K562 (cell line): Measurements from ENCODE around the gene AGAP1. TPM values are rescaled to one million over a fixed set of nuclear protein-coding genes. Genes with fewer than 3 reads are reported as not detected.

ENCODE experiments used
- ATAC-seq: fragments of 200-7000 bp; cut with Tn5 transposase; 3 replicates; pipeline ENCODE4 v1.9.1; 2020; ENCODE audit warnings: moderate library complexity
- BruUV-seq: library from RNA; stranded (reverse); fragments of 400-500 nt; replicated peaks from 2 replicates; lab custom pipeline; 2021; lab: Mats Ljungman, UMichigan
- CTCF ChIA-PET: fragments of 300-600 bp; formaldehyde crosslinking; extraction: SDS; loops from one replicate; lab custom pipeline; 2021; ENCODE audit warnings: low intra/inter-chr PET ratio; lab: Yijun Ruan, JAX
- POLR2A ChIA-PET: fragments of 300-600, 350-650 bp; sonication (Branson Sonifier 250); formaldehyde crosslinking; extraction: SDS; loops from one replicate; lab custom pipeline; 2021; ENCODE audit warnings: antibody characterized with exemption, inconsistent platforms; lab: Yijun Ruan, JAX
- DNase-seq, 4 experiments: peaks; one replicate each; pipeline versions ENCODE4 v3.0.0 to v3.0.0-alpha.2; 2011 to 2018; ENCODE audit warnings: low spot score in 3 of 4, mixed read lengths in 3 of 4; ENCODE audit errors: extremely low read depth in 1 of 4
- FAIRE-seq: peaks from 2 replicates; lab custom pipeline; 2011; peaks lifted over from hg19 to GRCh38; lab: Jason Lieb, UNC
- H2AFZ ChIP-seq: 2 replicates; pipeline ENCODE4 v1.6.0; 2011; ENCODE audit warnings: low read depth, low read length, control low read depth, inconsistent platforms
- H3K27ac ChIP-seq: fragments of 200-600 bp; 3 replicates; pipeline ENCODE4 v1.8.0; 2011; ENCODE audit warnings: low read depth, mild to moderate bottlenecking, control low read depth, inconsistent platforms, low read length, moderate library complexity, mixed read lengths; ENCODE audit errors: extremely low read depth
- H3K27me3 ChIP-seq, 2 experiments: fragments of 300-600 bp in 1 of 2; 2 replicates in 1 of 2; 3 replicates in 1 of 2; pipeline versions ENCODE4 v1.6.0 to v1.8.0; 2011; ENCODE audit warnings: inconsistent platforms in 2 of 2, low read length in 2 of 2, mild to moderate bottlenecking in 1 of 2, mixed read lengths in 1 of 2, moderate library complexity in 1 of 2; ENCODE audit not compliant: control insufficient read depth in 2 of 2, insufficient read depth in 2 of 2
- H3K36me3 ChIP-seq: fragments of 300-600 bp; 3 replicates; pipeline ENCODE4 v1.8.0; 2011; ENCODE audit warnings: mild to moderate bottlenecking, low read length, inconsistent platforms; ENCODE audit not compliant: control insufficient read depth, insufficient read depth
- H3K4me1 ChIP-seq, 2 experiments: fragments of 200-600 bp in 1 of 2; replicated peaks in 1 of 2; 2 replicates in 1 of 2; 3 replicates in 1 of 2; pipeline versions ENCODE4 v1.5.1 to v1.8.0; 2011; ENCODE audit warnings: inconsistent platforms in 2 of 2, low read length in 2 of 2, mild to moderate bottlenecking in 1 of 2, mixed read lengths in 1 of 2, moderate library complexity in 1 of 2; ENCODE audit not compliant: control insufficient read depth in 2 of 2, insufficient read depth in 2 of 2
- H3K4me2 ChIP-seq: 2 replicates; pipeline ENCODE4 v1.6.1; 2011; ENCODE audit warnings: low read length, control low read depth, inconsistent platforms, mixed read lengths; ENCODE audit not compliant: insufficient read depth
- H3K4me3 ChIP-seq: fragments of 200-600 bp; sonication (generic), shearing (Covaris generic); 2 replicates; pipeline ENCODE4 v1.5.1; 2016; ENCODE audit warnings: control low read depth, inconsistent platforms
- H3K79me2 ChIP-seq: fragments of 200-600 bp; 3 replicates; pipeline ENCODE4 v1.8.0; 2011; ENCODE audit warnings: low read length, inconsistent platforms; ENCODE audit not compliant: control insufficient read depth, insufficient read depth
- H3K9ac ChIP-seq, 2 experiments: 2 replicates each; pipeline versions ENCODE4 v1.6.0 to v1.6.1; 2011; ENCODE audit warnings: low read depth in 2 of 2, low read length in 2 of 2, control low read depth in 1 of 2, inconsistent platforms in 1 of 2, mild to moderate bottlenecking in 1 of 2, mixed read lengths in 1 of 2; ENCODE audit not compliant: insufficient read depth in 1 of 2
- H3K9me1 ChIP-seq: one replicate; pipeline ENCODE4 v1.6.0; 2011; ENCODE audit warnings: inconsistent platforms, mild to moderate bottlenecking, low read length, moderate library complexity; ENCODE audit not compliant: control insufficient read depth, insufficient read depth
- H3K9me3 ChIP-seq: replicated peaks from 2 replicates; pipeline ENCODE4 v1.5.1; 2011; ENCODE audit warnings: low read depth, low read length, inconsistent platforms; ENCODE audit not compliant: control insufficient read depth, insufficient read depth
- H4K20me1 ChIP-seq: replicated peaks from 2 replicates; pipeline ENCODE4 v1.6.1; 2011; ENCODE audit warnings: low read length, inconsistent platforms, mixed read lengths; ENCODE audit not compliant: control insufficient read depth, insufficient read depth
- ELF4 ChIP-seq: fragments of 450-650 bp; formaldehyde crosslinking; IDR thresholded peaks from 2 replicates; pipeline ENCODE4 v1.4.0; 2022; ENCODE audit warnings: missing genetic modification characterization
- FOXJ3 ChIP-seq: sonication (generic); formaldehyde crosslinking; IDR thresholded peaks from 2 replicates; pipeline ENCODE4 v1.4.0; 2020; ENCODE audit warnings: mild to moderate bottlenecking, missing genetic modification reagents
- FOXP1 ChIP-seq: sonication (generic); formaldehyde crosslinking; IDR thresholded peaks from 2 replicates; pipeline ENCODE4 v1.8.0; 2022; ENCODE audit warnings: mild to moderate bottlenecking, missing genetic modification reagents
- IRF2 ChIP-seq: sonication (generic); formaldehyde crosslinking; IDR thresholded peaks from 2 replicates; pipeline ENCODE4 v1.8.1; 2022; ENCODE audit warnings: mild to moderate bottlenecking, missing genetic modification reagents
- PML ChIP-seq: IDR thresholded peaks from 2 replicates; pipeline ENCODE4 v1.6.1; 2012; ENCODE audit warnings: low read length, inconsistent platforms
- RCOR1 ChIP-seq, 2 experiments: IDR thresholded peaks; 2 replicates each; pipeline ENCODE4 v1.6.1; 2012; ENCODE audit warnings: low read depth in 2 of 2, low read length in 2 of 2, borderline replicate concordance in 1 of 2, improper control_type of control experiment in 1 of 2
- RFX1 ChIP-seq: fragments of 450-650 bp; IDR thresholded peaks from 2 replicates; pipeline ENCODE4 v1.6.1; 2016; ENCODE audit warnings: mild to moderate bottlenecking, moderate library complexity
- SMARCC2 ChIP-seq: fragments of 450-650 bp; IDR thresholded peaks from 2 replicates; pipeline ENCODE4 v1.6.1; 2017; ENCODE audit warnings: antibody characterized with exemption, moderate library complexity, mild to moderate bottlenecking, low read depth
- ZBTB43 ChIP-seq: sonication (generic); formaldehyde crosslinking; IDR thresholded peaks from 2 replicates; pipeline ENCODE4 v1.8.0; 2023; ENCODE audit warnings: mild to moderate bottlenecking, missing genetic modification reagents
- ZBTB7A ChIP-seq: IDR thresholded peaks from 2 replicates; pipeline ENCODE4 v1.6.1; 2011; ENCODE audit warnings: low read depth, mild to moderate bottlenecking, low read length, moderate library complexity, borderline replicate concordance; ENCODE audit not compliant: control insufficient read depth
- ZKSCAN1 ChIP-seq: fragments of 150-350 bp; IDR thresholded peaks from 2 replicates; pipeline ENCODE4 v1.6.1; 2016; ENCODE audit warnings: low read depth, low read length
- ZNF175 ChIP-seq: fragments of 200-800 bp; sonication (Bioruptor generic); IDR thresholded peaks from 2 replicates; pipeline ENCODE4 v1.6.1; 2016; ENCODE audit warnings: low read depth, mild to moderate bottlenecking, missing genetic modification characterization, missing compliant biosample characterization
- WGBS: fragments of 100-300 bp; shearing (Covaris generic); methylation state at CpG from one replicate; pipeline ENCODE4 v1.1.6; 2016; ENCODE audit warnings: low coverage, mixed read lengths; ENCODE audit not compliant: insufficient coverage; ENCODE audit errors: missing lambda C conversion rate; 5-methylcytosine and 5-hydroxymethylcytosine counted together
- in situ Hi-C: fragments of 300-500 bp; cut with MboI; formaldehyde crosslinking; loops from 4 replicates; pipeline ENCODE4 v1.15.0; 2018; ENCODE audit warnings: inconsistent platforms, mixed read lengths
- intact Hi-C: fragments of 100-400 bp; cut with micrococcal nuclease; formaldehyde crosslinking; loops from 2 replicates; pipeline ENCODE4 v1.14.2; 2022
- polyA plus RNA-seq, 8 experiments: library from polyadenylated mRNA; depleted of rRNA in 4 of 8; stranded (reverse) in 5 of 8; unstranded in 3 of 8; fragments of >200 nt; fragmentation: Nextera tagmentation in 2 of 8; fragmentation: Illumina TruSeq in 1 of 8; extraction: Ambion mirVana in 2 of 8; extraction: Trizol in 1 of 8; gene quantifications; 2 replicates each; pipeline versions ENCODE4 v1.2.1 to v1.2.3, GENCODE V29; 2011 to 2014; ENCODE audit warnings: inconsistent platforms in 1 of 8, missing spikeins in 1 of 8
- total RNA-seq, 7 experiments: library from RNA; depleted of rRNA in 6 of 7; stranded (reverse); fragments of >200 nt in 6 of 7; fragmentation: Illumina TruSeq in 2 of 7; extraction: Trizol in 2 of 7; gene quantifications; 2 replicates each; pipeline versions ENCODE4 v1.2.1 to v1.2.3, GENCODE V29; 2011 to 2021; ENCODE audit warnings: low replicate concordance in 1 of 7

AGAP1 gene
- total and polyA plus RNA-seq, 9 of the 15 experiments (the other 6 are each of a cell fraction or from before 2014, with no cell fraction given), result 1.3 to 24.0 (median 10.6) TPM

GRCh38 chr2:236124182-236124893, 630.5 kb downstream of the AGAP1 start:
- Histone ChIP-seq H3K36me3 (0 out of 3 replicates have a peak, but pooled peaks cover 3% of the 10 kb centered on the region), H3K4me3 (no peak overlapping the region), H3K9me3 (no peaks in the 10 kb centered on the region), H3K79me2 (no peaks in the 10 kb centered on the region)
- DNase-seq, result no peak
- POLR2A ChIA-PET, result no interaction called here
- TF ChIP-seq ELF4 (no peak), RCOR1 (IDR thresholded peaks at IDR 0.05; ENCODE audit: borderline replicate concordance in 1 of 2, low read depth in 2 of 2, low read length in 2 of 2) (no peak), FOXJ3 (no peak), ZKSCAN1 (no peak), ZNF175 (no peak), IRF2 (no peak), ZBTB7A (no peak), ZBTB43 (CRISPR knock-in tag) (no peak), PML (no peak), RFX1 (no peak), SMARCC2 (no peak), FOXP1 (no peak)
- TF ChIP-seq, all 486 proteins: peak for 0
- H3K4me2 ChIP-seq, result no peak overlapping the region
- no peak overlapping the region for H3K27ac ChIP-seq
- intact Hi-C loops (no loop called here), in situ Hi-C loops (no loop called here)
- BruUV-seq, result no TSS peak
- WGBS, result 82% methylated on average over 12 of the region's 30 CpGs
- H3K4me1 ChIP-seq, result peaks cover 0 to 7% of the 10 kb centered on the region in 2 experiments; a peak in 1 of 5 replicates
- H3K9me1 ChIP-seq, result no peaks in the 10 kb centered on the region
- no peaks in the 10 kb centered on the region for H3K27me3 ChIP-seq
- CTCF ChIA-PET, result no interaction called here
- ATAC-seq (no peak), FAIRE-seq (no peak)
- H3K9ac ChIP-seq, result no peak overlapping the region
- H2AFZ ChIP-seq, result no peak overlapping the region
- no peaks in the 10 kb centered on the region for H4K20me1 ChIP-seq
